Mucosa of descending colon (tissue), 3 donors: ENCODE results near the gene GPR162. TPM values are rescaled to one million over a fixed set of nuclear protein-coding genes. Genes with fewer than 3 reads are reported as not detected.
A peak's percentile ranks its signal among the peaks of the same experiment; 100 is the strongest.
"Not testable (repeated sequence)": the region's sequence is repeated elsewhere in the genome, so short reads cannot be mapped to it uniquely, and the experiment has no call there.

Source experiments
- ATAC-seq: fragments of 200-7000 bp; cut with Tn5 transposase; one replicate; pipeline ENCODE4 v1.9.1; 2020; ENCODE audit warnings: mild to moderate bottlenecking, moderate library complexity
- DNase-seq, 3 donors: peaks; one replicate each; pipeline ENCODE4 v3.0.0-alpha.2; 2020
- H3K36me3 ChIP-seq: fragments of 200-600 bp; one replicate; pipeline ENCODE4 v1.8.0; 2021; ENCODE audit warnings: low read depth, mild to moderate bottlenecking
- H3K4me1 ChIP-seq: fragments of 200-600 bp; one replicate; pipeline ENCODE4 v1.8.0; 2021; ENCODE audit warnings: low read depth, mild to moderate bottlenecking
- H3K4me3 ChIP-seq: fragments of 200-600 bp; one replicate; pipeline ENCODE4 v1.8.0; 2021; ENCODE audit warnings: mild to moderate bottlenecking
- H3K9me3 ChIP-seq: fragments of 200-600 bp; one replicate; pipeline ENCODE4 v1.8.0; 2021; ENCODE audit warnings: mild to moderate bottlenecking
- intact Hi-C, 2 donors: fragments of 100-400 bp; cut with DNase I in 1 of 2; cut with micrococcal nuclease in 1 of 2; formaldehyde crosslinking; loops; one replicate each; pipeline versions ENCODE4 v1.11.0 to v1.11.1; 2022; cut with DNase I, micrococcal nuclease
- total RNA-seq, 3 donors: library from RNA; stranded (reverse); fragmentation: NEBNext Ultra II Directional in 2 of 3; extraction: Animal tissue kit (Norgen Biotek cat#: 25700) in 2 of 3; gene quantifications; one replicate each; pipeline versions ENCODE4 v1.2.1 to v1.2.4, GENCODE V29; 2021 to 2023
- TF ChIP-seq, protein P1 (sequence below): fragments of 200-600 bp; IDR thresholded peaks from one replicate; pipeline ENCODE4 v1.8.0; 2022; ENCODE audit warnings: antibody characterized with exemption, mild to moderate bottlenecking
- donor health status: DM: no; HTN: no; CAD: no; lungs with moderate emphysema.
- donor health status: DM: no; HTN: no; CAD: no.
- donor health status: DM: no; HTN: yes; CAD: no.

GPR162 gene
- total RNA-seq, 3 donors from 2014 or later: 1.7 to 18.6 (median 3.1) TPM

DNA sequence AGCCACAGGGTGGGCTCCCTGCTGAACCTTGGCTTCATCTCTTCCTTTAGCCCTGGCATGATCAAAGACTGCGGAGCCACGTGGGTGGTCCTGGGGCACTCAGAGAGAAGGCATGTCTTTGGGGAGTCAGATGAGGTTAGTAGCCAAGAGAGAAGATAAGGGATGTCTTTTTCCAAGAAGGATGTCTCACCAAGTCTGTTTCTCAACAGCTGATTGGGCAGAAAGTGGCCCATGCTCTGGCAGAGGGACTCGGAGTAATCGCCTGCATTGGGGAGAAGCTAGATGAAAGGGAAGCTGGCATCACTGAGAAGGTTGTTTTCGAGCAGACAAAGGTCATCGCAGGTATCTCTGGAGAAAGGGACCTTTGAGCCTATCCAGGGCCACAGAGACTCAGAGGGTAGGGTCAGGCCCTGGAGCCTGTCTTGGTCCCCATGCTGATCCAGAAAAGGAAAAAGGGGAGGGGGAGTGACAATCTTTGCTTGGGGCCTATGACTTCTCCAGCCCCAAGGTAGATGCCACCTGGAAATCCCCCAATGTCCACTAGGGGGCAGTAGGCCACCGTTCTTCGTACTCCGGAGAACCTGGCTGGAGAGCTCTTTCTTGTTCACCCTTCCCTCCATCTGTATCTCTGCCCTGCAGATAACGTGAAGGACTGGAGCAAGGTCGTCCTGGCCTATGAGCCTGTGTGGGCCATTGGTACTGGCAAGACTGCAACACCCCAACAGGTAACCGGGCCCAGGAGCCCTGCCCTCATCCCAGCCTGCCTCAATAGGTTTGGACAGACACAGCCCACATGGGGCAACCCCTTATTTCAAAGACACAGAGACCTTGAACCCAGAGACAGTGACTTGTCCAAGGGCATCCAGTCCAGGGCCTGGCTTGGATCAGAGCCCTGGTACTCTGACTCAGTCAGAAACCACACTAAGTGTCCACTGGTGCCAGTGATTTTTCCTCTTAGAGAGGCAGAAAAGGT, 47.7 kb downstream of the GPR162 start:
- no peaks in the 10 kb centered on the region for H3K36me3 ChIP-seq
- ATAC-seq: peak; percentile 19
- intact Hi-C loops: no loop called here

DNA sequence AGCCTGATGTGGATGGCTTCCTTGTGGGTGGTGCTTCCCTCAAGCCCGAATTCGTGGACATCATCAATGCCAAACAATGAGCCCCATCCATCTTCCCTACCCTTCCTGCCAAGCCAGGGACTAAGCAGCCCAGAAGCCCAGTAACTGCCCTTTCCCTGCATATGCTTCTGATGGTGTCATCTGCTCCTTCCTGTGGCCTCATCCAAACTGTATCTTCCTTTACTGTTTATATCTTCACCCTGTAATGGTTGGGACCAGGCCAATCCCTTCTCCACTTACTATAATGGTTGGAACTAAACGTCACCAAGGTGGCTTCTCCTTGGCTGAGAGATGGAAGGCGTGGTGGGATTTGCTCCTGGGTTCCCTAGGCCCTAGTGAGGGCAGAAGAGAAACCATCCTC, 48.7 kb downstream of the GPR162 start:
- DNase-seq, H3K9me3 ChIP-seq, H3K4me3 ChIP-seq, ATAC-seq, intact Hi-C loops, H3K36me3 ChIP-seq: not testable (repeated sequence)
- H3K4me1 ChIP-seq: peaks cover 35% of the 10 kb centered on the region

More for the DNA sequence above, 47.7 kb downstream of the GPR162 start:
- Histone ChIP-seq H3K9me3 (no peaks in the 10 kb centered on the region), H3K4me3 (no peak overlapping the region), H3K4me1 (peaks cover 35% of the 10 kb centered on the region)
- TF ChIP-seq, protein P1, sequence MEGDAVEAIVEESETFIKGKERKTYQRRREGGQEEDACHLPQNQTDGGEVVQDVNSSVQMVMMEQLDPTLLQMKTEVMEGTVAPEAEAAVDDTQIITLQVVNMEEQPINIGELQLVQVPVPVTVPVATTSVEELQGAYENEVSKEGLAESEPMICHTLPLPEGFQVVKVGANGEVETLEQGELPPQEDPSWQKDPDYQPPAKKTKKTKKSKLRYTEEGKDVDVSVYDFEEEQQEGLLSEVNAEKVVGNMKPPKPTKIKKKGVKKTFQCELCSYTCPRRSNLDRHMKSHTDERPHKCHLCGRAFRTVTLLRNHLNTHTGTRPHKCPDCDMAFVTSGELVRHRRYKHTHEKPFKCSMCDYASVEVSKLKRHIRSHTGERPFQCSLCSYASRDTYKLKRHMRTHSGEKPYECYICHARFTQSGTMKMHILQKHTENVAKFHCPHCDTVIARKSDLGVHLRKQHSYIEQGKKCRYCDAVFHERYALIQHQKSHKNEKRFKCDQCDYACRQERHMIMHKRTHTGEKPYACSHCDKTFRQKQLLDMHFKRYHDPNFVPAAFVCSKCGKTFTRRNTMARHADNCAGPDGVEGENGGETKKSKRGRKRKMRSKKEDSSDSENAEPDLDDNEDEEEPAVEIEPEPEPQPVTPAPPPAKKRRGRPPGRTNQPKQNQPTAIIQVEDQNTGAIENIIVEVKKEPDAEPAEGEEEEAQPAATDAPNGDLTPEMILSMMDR: peak; percentile 82
- DNase-seq: peak; percentile 73 to 92 (median 85)

DNA sequence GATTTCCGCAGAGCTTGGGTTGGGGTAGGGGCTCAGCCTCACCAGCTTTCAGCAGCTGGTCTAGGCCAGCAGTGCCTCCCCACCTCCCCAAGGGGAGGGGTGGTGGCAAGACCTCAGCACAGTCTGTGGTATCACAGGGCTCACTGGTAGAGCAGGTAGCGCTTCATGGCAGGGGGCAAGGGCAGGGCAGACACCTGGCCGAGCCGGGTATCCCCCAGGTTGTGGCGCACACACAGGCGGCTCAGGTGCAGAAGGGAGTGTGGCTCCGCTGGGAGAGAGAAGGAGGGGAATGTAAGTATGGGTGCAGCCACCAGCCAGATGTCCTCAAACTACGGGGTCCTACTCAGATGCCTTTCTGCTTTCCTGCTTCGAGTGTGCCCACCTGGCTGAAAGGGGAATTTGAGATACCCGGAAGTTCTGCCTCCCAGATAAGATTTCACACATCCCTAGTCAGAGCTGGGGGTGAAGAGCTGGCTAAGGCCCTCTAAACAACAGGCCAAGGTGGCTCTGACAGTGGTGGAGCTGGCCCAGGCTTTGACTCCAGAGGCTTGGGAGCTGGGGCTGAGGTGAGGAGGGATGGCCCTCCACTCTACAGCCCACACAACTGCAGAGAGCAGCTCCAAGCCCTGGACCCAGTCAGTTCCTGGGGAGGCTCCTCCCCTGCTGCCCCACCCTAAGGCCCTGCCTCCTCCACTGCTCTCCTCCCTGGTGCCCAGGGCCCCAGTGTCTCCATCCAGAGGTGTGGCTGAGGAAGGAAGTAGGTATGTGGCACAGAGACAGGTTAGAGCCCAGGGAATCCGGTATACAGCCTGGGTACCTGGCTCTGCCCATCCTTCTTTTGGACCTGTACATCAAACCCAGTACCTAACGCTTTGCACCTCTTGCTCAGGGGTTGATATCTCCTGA, 49.7 kb downstream of the GPR162 start:
- peaks cover 35% of the 10 kb centered on the region for H3K4me1 ChIP-seq

DNA sequence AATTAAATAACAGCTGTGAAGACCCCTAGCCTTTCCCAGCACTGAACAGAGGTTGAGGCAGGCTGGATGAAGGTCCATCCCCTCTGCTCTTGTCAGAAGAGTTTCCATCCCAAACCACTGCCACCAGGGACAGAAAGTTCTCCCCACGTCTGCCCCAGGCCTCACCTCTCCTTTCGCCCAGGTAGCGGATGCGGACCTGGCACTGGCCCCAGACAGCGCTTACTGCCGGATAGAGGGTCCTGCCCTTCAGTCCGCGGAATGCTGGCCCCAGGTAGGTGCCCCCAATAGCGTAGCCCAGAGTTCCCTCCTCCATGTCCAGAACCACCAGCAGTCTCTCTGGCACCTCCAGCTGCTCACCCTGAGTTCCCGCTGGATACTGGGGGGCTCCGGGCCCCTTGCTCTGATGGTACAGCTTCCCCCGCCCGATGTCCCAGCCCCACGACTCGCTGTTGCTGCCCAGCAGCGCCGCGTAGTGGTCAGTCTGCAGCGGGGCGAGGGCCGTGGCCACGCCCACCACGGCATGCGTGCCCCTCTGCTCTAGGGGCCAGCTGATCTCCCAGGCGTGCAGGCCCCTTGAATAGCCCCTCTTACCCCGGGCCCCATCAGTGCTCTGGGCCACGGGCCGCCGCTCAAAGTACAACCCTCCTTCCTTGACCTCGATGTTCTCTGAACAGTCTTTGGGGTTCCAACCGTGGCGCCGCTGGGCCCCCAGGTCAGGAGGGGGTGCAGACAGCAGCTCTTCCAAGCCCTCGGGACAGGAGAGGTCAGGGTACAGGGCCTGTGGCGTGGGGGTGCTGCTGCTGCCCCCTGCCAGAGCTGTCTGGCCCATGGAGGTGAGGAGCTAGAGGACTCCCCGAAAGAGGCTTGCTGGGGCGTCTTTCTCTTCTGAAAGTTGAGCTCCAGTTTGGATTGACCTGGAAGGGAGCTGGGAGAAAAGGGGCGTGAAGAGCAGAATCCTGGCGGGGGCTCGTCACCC, 50.7 kb downstream of the GPR162 start:
- intact Hi-C loops: no loop called here
- peak overlapping the region; percentile 70 for H3K4me3 ChIP-seq
- no peaks in the 10 kb centered on the region for H3K9me3 ChIP-seq
- H3K36me3 ChIP-seq: no peaks in the 10 kb centered on the region
- ATAC-seq: peak; percentile 74
- DNase-seq: peak; percentile 91 to 96 (median 91)
- peaks cover 32% of the 10 kb centered on the region for H3K4me1 ChIP-seq
- TF ChIP-seq, protein P1: peak; percentile 99

More for the DNA sequence above, 49.7 kb downstream of the GPR162 start:
- peak; percentile 80 to 87 (median 87) for DNase-seq
- intact Hi-C loops: no loop called here
- no peaks in the 10 kb centered on the region for H3K9me3 ChIP-seq
- TF ChIP-seq, protein P1: no peak
- no peaks in the 10 kb centered on the region for H3K36me3 ChIP-seq
- no peak overlapping the region for H3K4me3 ChIP-seq
- ATAC-seq: peak; percentile 51

DNA sequence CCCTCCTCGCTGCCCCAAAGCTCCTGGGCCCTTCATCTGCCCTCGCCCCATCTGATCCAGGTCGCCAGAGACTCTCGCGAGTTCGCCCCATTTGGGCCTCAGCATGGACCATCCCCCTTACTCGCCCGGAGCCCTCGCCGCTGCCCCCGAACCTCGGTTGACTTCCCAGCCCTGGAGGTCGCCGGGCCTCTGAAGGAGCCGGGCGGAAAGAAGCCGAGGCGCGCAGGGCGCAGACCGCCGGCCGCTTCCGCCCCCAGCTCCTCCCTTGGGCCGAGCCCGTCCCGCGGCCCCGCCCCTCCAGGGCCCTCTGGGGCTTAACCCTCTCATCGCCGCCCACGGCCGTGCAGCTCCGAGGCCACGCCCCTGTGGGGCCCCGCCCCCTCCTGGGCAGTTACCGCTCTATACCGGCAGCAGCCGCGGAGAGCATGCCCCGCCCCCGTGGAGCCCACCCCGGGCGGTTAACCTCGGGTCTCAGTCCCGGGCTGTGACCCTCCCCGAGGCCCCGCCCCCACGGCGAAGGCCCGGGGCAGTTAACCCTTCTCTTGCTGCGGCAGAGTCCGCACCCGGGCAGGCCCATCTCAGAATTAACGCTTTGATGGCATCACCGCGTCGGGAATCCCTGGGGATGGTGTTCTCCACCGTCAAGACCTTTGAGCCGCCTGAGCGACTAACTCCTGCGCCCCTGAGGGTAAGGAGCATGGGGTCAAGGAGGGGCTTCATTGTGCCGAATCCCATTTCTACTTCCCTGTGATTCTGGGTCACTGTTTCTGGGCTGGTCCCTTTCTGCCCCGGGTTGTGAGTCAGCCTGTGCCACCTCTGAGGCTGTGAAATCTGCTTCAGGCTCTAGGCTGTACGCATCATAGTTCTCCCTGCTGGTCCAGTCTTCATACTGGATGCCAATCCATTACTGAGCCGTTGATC, 51.7 kb downstream of the GPR162 start, which contains the start of gene SPSB2:
TSS of gene SPSB2 (minus strand) at position 210 of the 921 bp plus-strand sequence. CDS start 402 bp downstream, outside the sequence.
- intact Hi-C loops: no loop called here

DNA sequence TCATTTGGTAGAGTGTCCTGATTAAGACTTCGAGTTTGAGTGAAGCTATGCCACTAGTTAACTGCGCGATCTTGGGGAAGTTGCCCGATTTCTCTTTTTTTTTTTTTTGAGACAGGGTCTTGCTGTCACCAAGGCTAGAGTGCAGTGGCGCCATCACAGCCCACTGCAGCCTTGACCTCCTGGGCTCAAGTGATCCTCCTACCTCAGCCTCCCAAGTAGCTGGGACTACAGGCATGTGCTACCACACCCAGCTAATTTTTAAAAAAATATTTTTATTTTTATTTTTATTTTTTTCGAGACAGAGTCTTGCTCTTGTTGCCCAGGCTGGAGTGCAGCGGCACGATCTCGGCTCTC, 52.4 kb downstream of the GPR162 start:
- H3K9me3 ChIP-seq, H3K36me3 ChIP-seq, intact Hi-C loops, H3K4me3 ChIP-seq, ATAC-seq: not testable (repeated sequence)
- DNase-seq: peak in 1 of 3 donors; percentile 48
- H3K4me1 ChIP-seq: peaks cover 23% of the 10 kb centered on the region

More for the DNA sequence above, 51.7 kb downstream of the GPR162 start, which contains the start of gene SPSB2:
- DNase-seq (peak; percentile 99 to 100 (median 100)), ATAC-seq (peak; percentile 89)
- Histone ChIP-seq H3K36me3 (no peaks in the 10 kb centered on the region), H3K4me3 (peak within 1 kb of the TSS; percentile 70), H3K4me1 (peaks cover 29% of the 10 kb centered on the region), H3K9me3 (no peaks in the 10 kb centered on the region)
- TF ChIP-seq, protein P1: no peak
